ENCODE data around the gene ZNF787.
"Not testable (repeated sequence)": the region's sequence is repeated elsewhere in the genome, so short reads cannot be mapped to it uniquely, and the experiment has no call there.

The ZNF787 gene

DNA sequence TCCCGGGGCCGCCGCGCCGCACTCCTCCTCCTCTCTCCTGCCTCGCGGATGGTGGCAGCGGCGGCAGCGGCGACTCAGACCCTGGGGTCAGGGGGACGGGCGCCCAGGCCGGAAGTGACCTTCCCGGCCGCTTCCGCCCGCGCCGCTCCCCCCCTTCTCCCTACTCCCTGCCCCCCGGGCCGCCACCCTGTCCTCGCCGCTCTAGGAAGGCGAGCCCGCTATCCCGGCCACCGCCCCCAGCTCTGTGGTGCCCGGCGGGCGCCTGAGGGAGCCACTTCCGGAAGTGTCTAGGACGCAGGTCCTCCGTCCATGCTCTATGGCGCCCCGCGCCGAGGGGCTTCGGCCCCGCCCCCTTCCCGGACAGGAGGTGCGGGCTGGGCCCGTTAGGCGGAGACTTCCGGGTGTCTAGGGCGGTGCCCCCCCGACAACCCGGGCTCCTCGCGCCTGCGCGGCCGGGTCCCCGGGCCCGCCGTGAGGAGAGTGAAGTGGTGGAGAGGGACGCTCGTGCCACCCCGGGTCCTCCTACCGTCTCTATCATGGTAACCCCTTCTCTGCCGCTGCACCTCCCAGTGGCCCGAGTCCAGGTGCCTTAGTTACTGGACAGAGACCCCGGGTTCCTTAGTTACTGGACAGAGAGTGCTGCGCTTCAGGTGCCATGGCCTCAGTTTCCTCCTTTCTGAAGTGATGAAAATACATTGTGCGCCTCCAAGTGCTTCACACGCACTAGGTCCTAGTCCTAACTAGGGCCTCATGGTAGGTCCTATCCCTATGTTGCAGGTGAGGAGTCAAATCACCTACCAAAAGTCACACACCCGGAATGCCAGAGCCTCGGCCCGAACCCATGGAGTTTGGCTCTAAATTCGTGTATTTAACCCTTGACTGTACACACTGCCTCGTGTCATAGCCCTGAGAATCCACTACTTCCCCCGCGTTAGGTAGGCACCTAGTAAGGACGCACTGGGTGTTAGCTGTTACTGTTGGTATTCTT lies at the start of gene ZNF787:
ZNF787 (minus strand) TSS at position 116 of the 988 bp plus-strand sequence. CDS start 18,078 bp downstream, outside the sequence.
- DNase-seq = peak; percentile 98

- no peak for DNase-seq
Measured at GRCh38 chr19:56170261-56170660, 49.2 kb upstream of the ZNF787 start.

GRCh38 chr19:56167064-56167578 lies 46.0 kb upstream of the ZNF787 start:
- DNase-seq = no peak

DNA sequence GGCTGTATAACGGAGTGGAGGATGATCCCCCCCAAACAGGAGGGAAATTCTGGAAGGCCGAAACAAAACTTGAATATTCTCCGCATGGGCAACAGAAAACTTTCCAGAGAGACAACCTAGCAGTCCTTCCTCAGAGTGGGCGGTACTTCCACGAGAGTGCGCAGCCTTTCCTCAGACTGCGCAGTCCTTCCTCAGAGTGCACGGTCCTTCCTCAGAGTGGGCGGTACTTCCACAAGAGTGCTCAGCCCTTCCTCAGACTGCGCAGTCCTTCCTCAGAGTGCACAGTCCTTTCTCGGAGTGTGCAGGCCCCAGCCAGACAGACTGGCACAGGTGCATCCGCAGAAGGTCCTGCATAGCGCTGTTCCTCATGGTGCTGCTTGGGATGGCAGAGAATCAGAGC lies 42.0 kb upstream of the ZNF787 start:
- DNase-seq = no peak

GRCh38 chr19:56162258-56162657 lies 41.2 kb upstream of the ZNF787 start:
- peak; percentile 50 for DNase-seq

- no peak for DNase-seq
Measured at GRCh38 chr19:56161534-56161933, 40.4 kb upstream of the ZNF787 start.

DNA sequence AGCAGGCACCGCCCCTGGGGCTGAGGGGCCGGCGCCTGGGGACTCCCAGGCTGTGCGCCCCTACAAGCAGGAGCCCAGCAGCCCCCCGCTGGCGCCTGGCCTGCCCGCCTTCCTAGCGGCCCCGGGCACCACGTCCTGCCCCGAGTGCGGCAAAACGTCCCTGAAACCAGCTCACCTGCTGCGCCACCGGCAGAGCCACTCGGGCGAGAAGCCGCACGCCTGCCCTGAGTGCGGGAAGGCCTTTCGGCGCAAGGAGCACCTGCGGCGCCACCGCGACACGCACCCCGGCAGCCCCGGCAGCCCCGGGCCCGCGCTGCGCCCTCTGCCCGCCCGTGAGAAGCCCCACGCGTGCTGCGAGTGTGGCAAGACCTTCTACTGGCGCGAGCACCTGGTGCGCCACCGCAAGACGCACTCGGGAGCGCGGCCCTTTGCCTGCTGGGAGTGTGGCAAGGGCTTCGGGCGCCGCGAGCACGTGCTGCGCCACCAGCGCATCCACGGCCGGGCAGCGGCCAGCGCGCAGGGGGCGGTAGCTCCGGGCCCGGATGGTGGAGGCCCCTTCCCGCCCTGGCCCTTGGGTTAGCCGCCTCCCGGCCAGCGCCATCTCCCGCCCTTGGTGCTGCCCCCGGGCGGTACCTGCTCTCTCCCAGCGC lies 38.7 kb upstream of the ZNF787 start:
- no peak for DNase-seq

- DNase-seq = no peak
Measured at GRCh38 chr19:56159009-56159559, 38.0 kb upstream of the ZNF787 start.

DNA sequence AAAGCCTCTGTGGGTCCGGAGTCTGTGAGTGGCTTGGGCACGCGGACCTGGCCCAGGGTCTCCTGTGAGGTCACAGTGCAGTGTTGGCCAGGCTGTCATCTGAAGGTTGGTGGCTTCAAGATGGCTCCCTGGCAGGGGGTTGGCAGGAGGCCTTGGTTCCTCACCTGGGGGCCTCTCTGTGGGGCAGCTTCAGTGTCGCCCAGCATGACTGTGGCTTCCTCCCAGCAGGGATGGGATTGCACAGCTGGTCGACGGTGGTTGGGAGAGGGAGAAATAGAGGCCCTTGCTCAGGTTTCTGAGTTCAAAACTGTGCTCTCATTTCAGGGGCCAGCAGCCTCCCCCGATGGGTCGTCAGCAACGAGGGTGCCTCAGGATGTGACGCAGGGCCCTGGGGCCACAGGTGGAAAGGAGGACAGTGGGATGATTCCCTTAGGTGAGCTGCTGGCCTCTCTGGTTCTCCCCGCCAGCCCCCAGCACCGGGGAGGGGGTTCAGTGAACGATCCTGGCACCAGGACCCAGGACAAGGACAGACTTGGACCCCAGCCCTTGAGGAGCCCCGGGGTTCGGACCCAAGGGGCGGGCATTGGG lies 37.2 kb upstream of the ZNF787 start:
- DNase-seq = no peak

DNA sequence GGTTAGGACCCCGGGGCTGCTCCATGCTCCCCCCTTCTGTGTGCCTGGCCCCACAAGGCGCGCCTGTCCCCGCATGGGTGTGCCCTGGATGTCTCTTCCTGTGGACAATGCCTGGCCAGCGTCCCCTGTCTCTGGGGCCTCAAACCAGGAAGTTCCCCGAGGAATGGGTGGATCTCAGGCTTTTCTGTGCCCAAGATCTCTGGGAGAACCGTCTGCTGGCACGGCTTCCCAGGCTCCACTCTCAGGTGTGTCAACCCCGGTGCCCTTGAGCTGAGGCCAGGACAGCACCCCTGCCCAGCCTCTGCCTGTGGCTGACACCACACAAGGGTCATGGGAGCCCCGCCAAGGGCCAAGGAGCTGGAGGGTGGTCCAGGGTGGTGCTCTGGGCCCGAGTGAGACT lies 35.7 kb upstream of the ZNF787 start:
- DNase-seq = no peak

DNA sequence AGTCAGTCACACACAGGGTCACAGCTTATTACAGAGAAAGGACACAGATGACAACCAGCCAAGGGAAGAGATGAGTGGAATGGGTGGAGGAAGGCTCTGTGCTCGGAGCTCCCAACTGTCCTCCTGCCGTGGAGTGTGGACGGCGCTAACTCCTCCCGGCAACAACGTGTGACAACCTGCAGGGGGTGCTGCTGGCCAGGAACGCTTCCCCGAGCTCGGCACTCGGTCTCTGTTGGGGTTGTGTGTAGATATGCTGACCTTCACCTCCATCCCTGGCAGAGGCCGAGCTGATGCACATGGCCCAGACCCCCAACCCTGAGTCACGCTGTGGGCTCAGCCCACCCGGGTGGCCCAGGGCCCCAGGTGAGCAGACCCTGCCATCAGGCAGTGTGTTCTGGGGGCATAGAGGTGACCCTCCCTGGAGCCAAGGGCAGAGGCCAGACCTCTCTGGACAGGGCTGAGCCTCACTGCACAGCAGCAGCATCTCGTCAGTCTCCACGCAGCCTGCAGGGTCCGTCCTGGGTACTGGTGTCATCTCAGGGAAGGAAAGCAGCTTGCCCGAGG lies 34.1 kb upstream of the ZNF787 start:
- no peak for DNase-seq

DNA sequence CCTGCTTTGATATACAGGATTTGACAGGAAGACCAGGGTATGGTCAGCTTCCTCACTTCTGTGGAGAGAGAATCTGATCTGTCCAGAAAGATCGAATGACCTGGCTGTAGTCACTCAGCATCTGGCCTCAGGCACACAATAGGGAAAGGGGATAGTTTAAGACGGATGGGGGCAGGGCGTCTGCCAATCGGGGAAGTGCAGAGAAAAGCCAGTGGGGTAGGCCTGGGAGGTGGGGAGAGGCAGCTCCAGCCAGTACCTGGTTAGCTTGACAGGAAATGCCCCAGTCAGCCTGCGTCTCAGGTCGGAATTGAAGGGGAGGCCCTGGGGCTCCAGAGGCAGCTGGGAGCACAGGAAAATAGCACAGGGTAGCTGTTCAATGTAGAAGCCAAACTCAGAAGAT lies 32.4 kb upstream of the ZNF787 start:
- no peak for DNase-seq

DNA sequence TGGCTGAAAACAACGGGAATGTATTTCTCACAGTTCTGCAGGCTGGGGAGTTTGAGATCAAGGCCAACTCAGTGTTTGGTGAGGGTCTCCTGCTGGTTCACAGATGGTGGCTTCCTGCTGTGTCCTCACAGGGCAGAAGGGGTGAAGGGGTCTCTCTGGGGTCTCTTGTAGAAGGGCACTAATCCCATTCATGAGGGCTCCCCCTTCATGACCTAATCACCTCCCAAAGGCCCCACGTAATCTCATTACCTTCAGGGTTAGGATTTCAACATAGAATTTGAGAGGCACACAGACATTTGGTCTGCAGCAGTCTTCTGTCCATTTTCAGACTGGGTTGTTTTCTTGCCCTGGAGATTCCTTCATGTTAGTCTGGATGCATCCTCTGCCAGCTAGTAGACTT lies 31.5 kb upstream of the ZNF787 start:
- no peak for DNase-seq

- no peak for DNase-seq
Measured at GRCh38 chr19:56150358-56150757, 29.3 kb upstream of the ZNF787 start.

GRCh38 chr19:56149656-56150038 lies 28.6 kb upstream of the ZNF787 start:
- no peak for DNase-seq

DNA sequence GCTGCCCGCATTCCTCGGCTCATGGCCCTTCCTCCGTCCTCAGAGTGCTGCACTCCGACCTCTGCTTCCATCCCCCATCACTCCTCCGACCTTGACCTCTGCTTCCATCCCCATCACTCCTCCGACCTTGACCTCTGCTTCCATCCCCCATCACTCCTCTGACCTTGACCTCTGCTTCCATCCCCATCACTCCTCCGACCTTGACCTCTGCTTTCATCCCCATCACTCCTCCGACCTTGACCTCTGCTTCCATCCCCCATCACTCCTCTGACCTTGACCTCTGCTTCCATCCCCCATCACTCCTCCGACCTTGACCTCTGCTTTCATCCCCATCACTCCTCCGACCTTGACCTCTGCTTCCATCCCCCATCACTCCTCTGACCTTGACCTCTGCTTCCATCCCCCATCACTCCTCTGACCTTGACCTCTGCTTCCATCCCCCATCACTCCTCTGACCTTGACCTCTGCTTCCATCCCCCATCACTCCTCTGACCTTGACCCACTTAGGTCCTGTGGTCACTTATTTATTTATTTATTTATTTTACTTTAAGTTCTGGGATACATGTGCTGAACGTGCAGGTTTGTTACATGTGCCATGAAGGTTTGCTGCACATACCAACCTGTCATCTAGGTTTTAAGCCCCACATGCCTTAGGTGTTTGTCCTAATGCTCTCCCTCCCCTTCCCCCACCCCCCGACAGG lies 28.0 kb upstream of the ZNF787 start:
- not testable (repeated sequence) for DNase-seq

DNA sequence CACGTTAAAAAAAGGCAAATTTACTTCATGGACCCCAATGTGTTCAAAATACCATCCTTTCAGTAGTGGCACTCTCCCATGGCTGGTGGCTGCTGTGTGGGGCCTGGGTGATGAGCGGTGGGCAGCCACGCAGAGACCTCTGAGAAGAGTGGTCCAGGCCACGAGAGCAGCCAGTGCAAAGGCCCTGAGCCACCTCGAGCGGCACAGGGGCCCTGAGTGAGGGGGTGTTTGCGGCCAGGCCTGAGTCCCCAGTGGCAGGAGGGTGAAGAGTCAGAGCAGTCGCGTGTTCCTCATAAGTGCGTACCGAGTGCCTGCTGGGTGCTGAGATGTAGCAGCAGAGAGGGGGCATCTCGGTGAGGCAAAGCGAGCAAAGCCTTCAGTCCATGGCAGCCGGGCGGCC lies 27.0 kb upstream of the ZNF787 start:
- DNase-seq = no peak

GRCh38 chr19:56147307-56147706 lies 26.2 kb upstream of the ZNF787 start:
- DNase-seq = no peak

GRCh38 chr19:56146904-56147303 lies 25.8 kb upstream of the ZNF787 start:
- DNase-seq = no peak

DNA sequence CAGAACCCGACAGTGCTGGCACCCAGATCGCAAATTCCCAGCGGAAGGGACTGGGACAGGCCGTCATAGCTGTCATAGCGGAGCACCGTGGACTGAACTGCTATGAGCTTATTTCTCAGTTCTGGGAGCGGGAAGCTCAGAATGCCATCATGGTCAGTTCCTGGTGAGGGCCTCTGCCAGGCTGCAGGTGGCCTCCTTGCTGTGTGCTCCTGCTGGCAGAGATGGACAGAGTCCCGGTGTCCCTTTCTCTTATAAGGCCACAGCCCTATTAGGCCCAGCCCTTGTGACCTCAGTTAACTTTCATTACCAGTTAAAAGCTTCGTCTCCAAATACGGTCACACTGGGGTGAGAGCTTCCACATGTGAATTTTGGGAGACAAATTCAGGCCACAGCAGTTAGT lies 24.6 kb upstream of the ZNF787 start:
- no peak for DNase-seq

DNA sequence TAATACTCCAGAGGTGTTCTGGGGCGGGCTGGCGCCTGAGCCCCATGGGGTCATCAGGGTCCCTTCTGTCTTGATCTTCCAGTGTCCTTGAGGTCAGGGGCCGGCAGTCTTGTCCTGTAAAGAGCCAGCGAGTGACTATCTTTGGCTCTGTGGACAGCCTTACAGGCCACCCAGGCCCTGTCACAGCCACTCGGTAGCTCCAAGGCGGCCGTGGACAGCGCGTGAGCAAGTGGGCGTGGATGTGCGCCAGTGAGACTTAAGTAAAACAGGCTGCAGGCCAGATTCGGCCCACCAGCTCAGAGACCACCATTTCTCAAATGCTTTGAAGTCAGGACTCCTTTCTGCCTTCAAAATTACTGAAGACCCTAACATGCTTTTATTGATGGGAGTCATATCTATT lies 23.7 kb upstream of the ZNF787 start:
- DNase-seq = no peak

GRCh38 chr19:56144376-56144775 lies 23.3 kb upstream of the ZNF787 start:
- DNase-seq = no peak

Data from stimulated activated CD8-positive, alpha-beta memory T cell treated with anti-CD3 and anti-CD28 coated beads, Interleukin-4, amount 100 ng/mL, for 48 hours (primary cell).